ENCODE results near the gene FAM78A.
"Not testable (repeated sequence)": the region's sequence is repeated elsewhere in the genome, so short reads cannot be mapped to it uniquely, and the experiment has no call there.

Gene FAM78A

GRCh38 chr9:131237291-131237690, 39.0 kb downstream of the FAM78A start:
- no peak for DNase-seq (ENCODE audit: low spot score)

- no peak for DNase-seq (ENCODE audit: low spot score)
Measured at GRCh38 chr9:131236761-131237160, 39.5 kb downstream of the FAM78A start.

GRCh38 chr9:131236161-131236560, 40.1 kb downstream of the FAM78A start:
- DNase-seq (ENCODE audit: low spot score), result no peak

DNA sequence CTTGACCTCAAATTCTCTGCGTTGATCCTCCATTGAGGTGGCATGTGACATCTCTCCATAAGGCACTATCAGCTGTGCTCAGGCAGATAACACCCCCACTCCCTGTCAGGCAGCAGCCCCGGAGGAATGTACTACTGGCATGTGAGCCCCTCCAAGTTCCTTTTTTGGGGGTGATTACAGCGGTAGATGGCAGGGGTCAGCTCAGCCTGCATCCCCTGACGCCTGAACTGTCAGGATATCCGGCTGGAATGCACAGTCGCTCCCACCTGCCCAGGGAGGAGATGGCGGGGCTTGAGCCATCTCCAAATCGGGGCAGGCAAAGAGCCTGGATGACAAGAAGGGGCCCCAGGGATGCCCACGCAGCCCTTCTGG, 40.8 kb downstream of the FAM78A start:
- DNase-seq (ENCODE audit: low spot score), result peak; percentile 33

GRCh38 chr9:131234799-131235479, 41.4 kb downstream of the FAM78A start:
- no peak for DNase-seq (ENCODE audit: low spot score)

GRCh38 chr9:131233995-131234394, 42.3 kb downstream of the FAM78A start:
- no peak for DNase-seq (ENCODE audit: low spot score)

DNA sequence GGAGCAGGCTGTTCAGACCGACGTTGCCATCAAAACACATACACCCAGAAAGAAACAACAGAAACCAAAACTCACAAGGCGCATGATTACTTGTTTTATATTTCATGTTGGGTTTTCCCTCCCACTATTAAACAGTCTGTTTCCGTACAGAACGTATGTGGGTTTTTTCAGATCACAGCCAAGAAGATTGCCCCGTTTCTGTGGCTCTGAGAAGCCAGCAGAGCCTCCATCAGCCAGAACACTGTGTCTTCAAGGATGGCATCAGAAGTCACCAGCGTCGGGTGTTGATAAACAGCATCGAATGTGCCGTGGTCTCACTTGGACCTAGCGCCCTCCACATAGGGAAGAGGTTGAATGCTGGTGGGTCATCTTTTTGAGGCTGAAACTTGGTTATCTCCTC, 42.8 kb downstream of the FAM78A start:
- DNase-seq (ENCODE audit: low spot score), result no peak

DNA sequence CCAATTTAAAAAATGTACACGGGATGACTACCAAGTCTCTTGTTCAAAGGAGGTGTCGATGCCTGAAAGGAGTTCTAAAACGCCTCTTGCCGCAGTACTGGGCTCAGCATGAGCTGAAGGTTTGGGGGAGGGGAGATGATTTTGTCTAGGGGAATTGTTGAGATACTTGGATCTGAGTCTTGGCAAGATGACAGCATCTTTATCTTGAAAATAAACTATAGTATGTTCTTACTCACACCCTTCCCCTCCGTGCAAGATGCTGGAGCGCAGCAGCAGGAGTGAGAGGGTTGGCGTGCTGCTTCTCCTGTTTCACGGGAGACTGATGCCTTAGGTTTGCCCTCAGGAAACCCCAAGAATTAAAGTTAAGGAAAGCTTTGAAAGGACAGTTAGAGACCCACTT, 47.3 kb downstream of the FAM78A start:
- DNase-seq (ENCODE audit: low spot score), result no peak

- no peak for DNase-seq (ENCODE audit: low spot score)
Measured at GRCh38 chr9:131227959-131228460, 48.3 kb downstream of the FAM78A start.

DNA sequence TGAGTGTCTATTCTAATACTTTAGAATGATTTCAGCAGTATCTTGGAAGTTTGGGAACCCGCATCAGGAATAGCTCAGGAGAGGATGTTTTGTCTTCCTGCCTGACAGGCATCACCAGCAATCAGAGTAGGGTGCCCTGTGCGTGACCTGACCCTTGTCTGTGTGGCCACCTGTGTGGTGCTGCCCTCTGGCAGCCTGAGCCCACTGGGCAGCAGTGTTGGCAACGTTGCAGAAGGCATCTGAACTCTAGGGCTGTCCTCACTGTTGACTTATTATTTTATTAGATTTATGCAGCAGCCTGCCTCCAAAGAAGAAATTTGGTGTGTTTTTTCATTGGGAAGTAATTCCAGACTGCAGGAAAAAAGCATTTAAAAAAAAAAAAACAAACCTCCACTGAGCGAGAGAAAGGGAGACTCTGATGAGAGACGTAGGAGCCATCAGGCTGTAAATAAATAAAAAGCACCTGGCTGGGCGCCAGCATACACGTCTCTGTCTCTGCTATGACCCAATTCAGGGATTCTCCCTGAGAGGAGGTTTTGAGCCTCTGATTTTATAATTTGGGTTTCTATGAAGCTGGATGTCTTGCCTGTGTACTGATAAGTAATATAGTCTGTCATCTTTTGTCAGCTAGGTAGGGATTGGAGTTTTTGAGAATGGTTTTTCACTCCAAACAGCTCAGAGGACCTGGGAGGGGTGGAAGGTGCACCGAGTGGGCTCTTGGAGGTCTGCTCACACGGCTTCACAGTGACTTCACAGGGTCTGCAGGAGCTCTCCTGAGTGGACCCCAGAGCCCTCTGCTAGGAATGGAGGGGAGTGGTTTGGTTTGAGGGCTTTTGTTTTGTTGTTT, 49.0 kb downstream of the FAM78A start:
- DNase-seq (ENCODE audit: low spot score), result no peak

GRCh38 chr9:131226226-131226625, 50.1 kb downstream of the FAM78A start:
- DNase-seq (ENCODE audit: low spot score), result no peak

DNA sequence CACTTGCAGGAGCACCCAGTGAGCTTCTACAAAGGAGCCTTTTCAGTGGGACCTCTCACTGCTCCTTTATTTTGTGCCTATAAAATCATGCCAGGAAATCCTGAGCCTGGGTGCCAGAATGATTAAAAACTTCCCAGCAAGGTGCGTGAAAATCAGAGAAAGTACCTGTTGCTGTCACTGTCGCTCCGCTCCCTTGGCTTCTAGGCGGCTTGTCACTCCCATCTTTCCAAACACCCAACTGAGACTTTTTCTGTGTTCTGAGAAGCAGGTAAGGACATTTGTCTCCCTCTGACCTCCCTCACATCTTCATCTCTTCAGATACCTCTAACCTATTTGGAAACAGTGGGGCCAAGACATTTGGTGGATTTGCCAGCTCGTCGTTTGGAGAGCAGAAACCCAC, 53.9 kb downstream of the FAM78A start:
- DNase-seq (ENCODE audit: low spot score), result no peak

GRCh38 chr9:131220485-131220884, 55.8 kb downstream of the FAM78A start:
- DNase-seq (ENCODE audit: low spot score), result no peak

DNA sequence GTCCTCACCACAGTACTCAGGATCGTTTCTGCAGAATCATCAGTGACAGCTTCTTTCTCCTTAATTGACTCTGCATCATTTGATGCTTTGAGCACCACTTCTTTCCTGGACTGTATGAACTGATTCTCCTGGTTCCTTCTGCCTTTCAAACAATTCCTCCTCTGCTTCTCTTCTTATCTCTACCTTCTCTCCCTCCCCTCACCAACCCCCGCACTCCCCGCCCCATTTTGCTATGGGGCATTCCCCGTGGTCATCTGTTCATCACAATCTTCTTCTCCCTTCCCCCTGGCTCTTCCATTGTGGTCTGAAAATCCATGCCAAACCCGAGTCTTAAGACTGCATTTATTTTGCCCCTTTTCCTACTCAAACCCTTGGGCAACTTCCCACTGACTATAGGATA, 57.9 kb downstream of the FAM78A start:
- DNase-seq (ENCODE audit: low spot score), result no peak

DNA sequence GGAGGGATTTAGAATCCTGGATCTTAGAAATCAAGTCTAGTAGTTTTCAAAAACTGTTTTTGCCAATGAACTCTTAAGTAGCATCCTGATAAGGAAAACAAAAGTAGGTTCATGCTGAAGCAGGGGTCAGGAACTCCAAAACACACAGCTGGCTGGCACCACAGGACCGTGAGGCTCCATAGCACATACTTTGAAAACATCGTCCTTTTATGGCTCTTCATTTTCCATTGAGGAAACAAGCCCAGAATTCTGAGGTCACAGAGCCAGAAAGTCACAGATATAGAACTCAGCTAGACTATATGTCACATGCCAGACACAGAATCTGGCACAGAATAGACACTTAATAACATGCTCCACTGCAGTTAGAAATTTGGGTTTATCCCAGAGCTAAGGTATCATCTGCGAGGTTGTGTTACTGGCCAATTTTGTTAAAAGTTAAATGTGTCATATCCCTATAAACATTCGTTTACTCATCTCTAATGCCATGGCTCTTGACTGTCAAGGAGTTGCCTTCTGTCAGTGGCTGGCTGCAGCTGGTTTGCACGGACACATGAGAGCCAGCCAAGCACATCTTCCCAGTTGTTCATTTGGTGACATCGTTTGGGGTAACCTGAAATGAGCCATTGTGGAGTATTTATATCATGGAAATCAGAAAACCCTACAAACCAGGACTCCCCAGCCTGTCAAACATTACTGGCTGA, 58.8 kb downstream of the FAM78A start:
- no peak for DNase-seq (ENCODE audit: low spot score)

GRCh38 chr9:131216806-131217205, 59.5 kb downstream of the FAM78A start:
- no peak for DNase-seq (ENCODE audit: low spot score)

DNA sequence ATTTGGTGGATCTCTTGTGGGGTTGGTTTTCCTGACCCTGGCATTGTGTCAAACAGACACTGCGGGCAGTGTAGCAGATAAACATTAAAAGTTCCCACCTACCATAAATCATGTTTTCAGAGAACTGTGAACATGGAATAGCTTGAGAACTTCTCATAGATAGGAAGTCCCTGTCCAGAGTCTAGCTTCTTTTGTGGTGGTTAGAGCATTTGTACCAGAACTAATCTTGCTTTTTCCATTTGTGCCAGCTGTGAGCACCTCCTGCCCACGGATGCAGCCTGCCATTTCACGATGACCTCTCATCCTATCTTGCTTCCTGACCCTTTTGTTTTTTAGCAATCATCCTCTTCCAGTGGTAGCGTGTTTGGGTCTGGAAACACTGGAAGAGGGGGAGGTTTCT, 61.4 kb downstream of the FAM78A start:
- DNase-seq (ENCODE audit: low spot score), result no peak

DNA sequence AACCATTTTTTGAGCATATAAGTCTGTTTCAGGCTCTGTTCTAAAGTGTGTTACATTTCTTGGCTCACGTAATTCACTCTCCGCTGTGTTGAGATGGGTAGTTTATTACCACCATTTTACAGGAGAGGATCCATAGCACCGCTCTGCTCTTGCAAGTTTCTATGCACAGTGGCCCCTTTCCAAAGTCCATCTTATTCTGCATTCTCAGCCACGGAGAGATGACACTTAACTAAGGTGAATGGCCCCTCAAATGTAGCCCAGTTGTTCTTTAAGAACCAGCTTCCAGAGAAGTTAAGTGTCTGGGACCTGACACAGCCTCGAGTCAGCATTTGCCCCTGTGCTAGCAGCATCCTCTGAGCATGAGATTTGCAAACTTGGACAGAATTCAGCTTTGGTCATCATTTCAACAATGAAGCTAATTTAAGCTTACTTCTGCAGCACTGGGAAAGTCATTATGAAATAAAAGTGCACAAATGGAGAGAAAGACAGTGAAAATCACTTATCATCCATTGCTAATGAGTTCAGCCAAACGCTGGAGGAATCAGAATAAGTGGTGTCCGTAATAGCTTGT, 61.9 kb downstream of the FAM78A start:
- no peak for DNase-seq (ENCODE audit: low spot score)

DNA sequence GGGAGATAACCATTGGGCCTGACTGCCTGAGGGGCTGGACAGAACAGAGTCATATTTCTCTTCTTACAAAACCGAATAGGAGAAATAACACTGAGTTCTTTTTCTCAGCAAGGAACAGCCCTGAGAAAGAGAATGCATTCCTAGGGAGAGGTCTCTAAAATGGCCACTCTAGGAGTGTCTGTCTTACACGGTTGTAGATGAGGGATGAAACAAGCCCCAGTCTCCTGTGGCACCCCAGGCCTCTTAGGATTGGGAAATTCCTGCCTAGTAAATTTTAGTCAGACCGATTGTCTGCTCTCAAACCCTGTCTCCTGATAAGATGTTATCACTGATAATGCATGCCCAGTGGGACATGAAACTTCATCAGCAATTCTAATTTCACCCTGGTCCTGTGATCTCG, 64.4 kb downstream of the FAM78A start:
- DNase-seq (ENCODE audit: low spot score), result not testable (repeated sequence)
